ENCODE measurements around the gene IL27RA. TPM values are rescaled to one million over a fixed set of nuclear protein-coding genes. Genes with fewer than 3 reads are reported as not detected.
"Not testable (repeated sequence)": the region's sequence is repeated elsewhere in the genome, so short reads cannot be mapped to it uniquely, and the experiment has no call there.

IL27RA gene
- total RNA-seq, 1 donor from 2014 or later = 34.6 TPM

- intact Hi-C loops (cut with micrococcal nuclease) = no loop called here
- peak overlapping the region; percentile 46 for H3K27ac Mint-ChIP-seq
Observed at GRCh38 chr19:14021474-14021873, 10.1 kb upstream of the IL27RA start.

GRCh38 chr19:14022469-14022868 is 9.1 kb upstream of the IL27RA start:
- intact Hi-C loops (cut with micrococcal nuclease) = no loop called here
- ATAC-seq (ENCODE audit: low read depth) = no peak
- Mint-ChIP-seq H3K4me1 (peaks cover 27% of the 10 kb centered on the region), H3K27ac (no peak overlapping the region), H3K27me3 (no peaks in the 10 kb centered on the region), H3K36me3 (ENCODE audit: low read depth) (no peaks in the 10 kb centered on the region), H3K4me3 (no peak overlapping the region), H3K9me3 (no peaks in the 10 kb centered on the region)
- ChIA-PET POLR2A (interaction anchor here (0.5 to 2.3 kb wide), 6 partner anchors 9 to 237 kb away, joined by 3 to 16 read pairs (median 4); partner anchors contain the start of genes DCAF15, IL27RA and RFX1), CTCF (interaction anchor here (1.0 to 1.1 kb wide), 3 partner anchors 9 to 48 kb away, joined by 3 to 10 read pairs (median 6); partner anchors contain the start of gene IL27RA)
- no peak for DNase-seq
- no peak for TF ChIP-seq CTCF (IDR thresholded peaks at IDR 0.05)

More at GRCh38 chr19:14021474-14021873, 10.1 kb upstream of the IL27RA start:
- no peak for TF ChIP-seq CTCF (IDR thresholded peaks at IDR 0.05)
- no peak for ATAC-seq (ENCODE audit: low read depth)
- Mint-ChIP-seq H3K4me3 (no peak overlapping the region), H3K9me3 (no peaks in the 10 kb centered on the region), H3K36me3 (ENCODE audit: low read depth) (no peaks in the 10 kb centered on the region), H3K27me3 (no peaks in the 10 kb centered on the region), H3K4me1 (peaks cover 27% of the 10 kb centered on the region)
- ChIA-PET POLR2A (interaction anchor here (0.6 to 2.3 kb wide), 5 partner anchors 10 to 236 kb away, joined by 3 to 16 read pairs (median 4); partner anchors contain the start of genes DCAF15, IL27RA and RFX1), CTCF (interaction anchor here (1.0 to 1.1 kb wide), 2 partner anchors 10 to 49 kb away, joined by 3 to 10 read pairs; partner anchors contain the start of gene IL27RA)
- DNase-seq = no peak

- H3K4me1 Mint-ChIP-seq = peaks cover 27% of the 10 kb centered on the region
- no peaks in the 10 kb centered on the region for H3K27me3 Mint-ChIP-seq
- no peak overlapping the region for H3K4me3 Mint-ChIP-seq
- no peak for TF ChIP-seq CTCF (IDR thresholded peaks at IDR 0.05)
- POLR2A ChIA-PET = interaction anchor here (0.7 to 2.3 kb wide), 3 partner anchors 8 to 90 kb away, joined by 3 to 16 read pairs (median 4); partner anchors contain the start of gene IL27RA
- H3K36me3 Mint-ChIP-seq (ENCODE audit: low read depth) = no peaks in the 10 kb centered on the region
- intact Hi-C loops (cut with micrococcal nuclease) = no loop called here
- CTCF ChIA-PET = interaction anchor here (1.0 kb wide), 1 partner anchor 8 kb away, joined by 6 read pairs; the partner anchor contains the start of gene IL27RA
- no peak for DNase-seq
- H3K27ac Mint-ChIP-seq = peak overlapping the region; percentile 46
- no peaks in the 10 kb centered on the region for H3K9me3 Mint-ChIP-seq
- no peak for ATAC-seq (ENCODE audit: low read depth)
Observed at GRCh38 chr19:14023404-14024235, 7.9 kb upstream of the IL27RA start.

- H3K27ac Mint-ChIP-seq = not testable (repeated sequence)
Observed at GRCh38 chr19:14026652-14027192, 4.8 kb upstream of the IL27RA start.

GRCh38 chr19:14027856-14028450 is 3.6 kb upstream of the IL27RA start, which contains the start of gene RLN3:
Gene RLN3 (plus strand): TSS chr19:14028148. CDS start chr19:14028205, 57 bp downstream.
- TF ChIP-seq CTCF (IDR thresholded peaks at IDR 0.05) = no peak
- Mint-ChIP-seq H3K27ac (peak within 1 kb of the TSS; percentile 25), H3K27me3 (no peaks in the 10 kb centered on the region), H3K36me3 (ENCODE audit: low read depth) (peaks cover 5% of the 10 kb centered on the region), H3K9me3 (no peaks in the 10 kb centered on the region), H3K4me3 (no peak within 1 kb of the TSS), H3K4me1 (peaks cover 36% of the 10 kb centered on the region)
- intact Hi-C loops (cut with micrococcal nuclease) = no loop called here
- CTCF ChIA-PET = no interaction called here
- DNase-seq (no peak), ATAC-seq (ENCODE audit: low read depth) (no peak)
- POLR2A ChIA-PET = interaction anchor here (0.5 to 1.7 kb wide), 6 partner anchors 11 to 207 kb away, joined by 3 to 10 read pairs (median 4); partner anchors contain the start of gene RFX1

More at GRCh38 chr19:14026652-14027192, 4.8 kb upstream of the IL27RA start:
- H3K9me3 Mint-ChIP-seq; H3K4me3 Mint-ChIP-seq; CTCF ChIA-PET; intact Hi-C loops (cut with micrococcal nuclease); DNase-seq; H3K36me3 Mint-ChIP-seq (ENCODE audit: low read depth); ATAC-seq (ENCODE audit: low read depth); H3K27me3 Mint-ChIP-seq: not testable (repeated sequence)
- peaks cover 31% of the 10 kb centered on the region for H3K4me1 Mint-ChIP-seq
- POLR2A ChIA-PET = interaction anchor here (0.6 to 0.8 kb wide), 2 partner anchors 11 to 45 kb away, joined by 3 to 9 read pairs; no protein-coding TSS in a partner anchor
